ENCODE results near the gene ADCK1. TPM values are rescaled to one million over a fixed set of nuclear protein-coding genes. Genes with fewer than 3 reads are reported as not detected.

ADCK1 gene
- total and polyA plus RNA-seq, 2 experiments from 2014 or later = 4.7 to 6.6 TPM

- Histone ChIP-seq H3K9ac (no peak overlapping the region), H3K9me2 (ENCODE audit: insufficient read depth) (no peaks in the 10 kb centered on the region), H2AFZ (peak overlapping the region; percentile 50), H3K4me1 (ENCODE audit: insufficient read depth) (no peaks in the 10 kb centered on the region), H3F3A (ENCODE audit: insufficient read depth) (no peaks in the 10 kb centered on the region), H3K36me3 (ENCODE audit: low read depth) (no peaks in the 10 kb centered on the region), H3K9me3 (ENCODE audit: low read depth) (no peaks in the 10 kb centered on the region), H3K4me2 (ENCODE audit: unreplicated experiment) (peak overlapping the region; percentile 58), H4K20me1 (ENCODE audit: insufficient read depth) (no peaks in the 10 kb centered on the region), H3K27ac (no peak overlapping the region), H3K27me3 (replicated peaks; ENCODE audit: insufficient read depth) (peaks cover 39% of the 10 kb centered on the region), H3K79me2 (ENCODE audit: insufficient read depth) (no peaks in the 10 kb centered on the region), H3K4me3 (peak overlapping the region; percentile 46)
- peak; percentile 36 for DNase-seq
- in situ Hi-C loops (cut with MboI) = no loop called here
- TF ChIP-seq EZH2phosphoT487 (IDR thresholded peaks at IDR 0.05; ENCODE audit: insufficient read depth, low read depth) (no peak), EZH2 (IDR thresholded peaks at IDR 0.05; ENCODE audit: insufficient read depth, poor library complexity, severe bottlenecking) (no peak)
- WGBS, 2 experiments (ENCODE audit: low coverage in 1 of 2, low lambda C conversion rate in 2 of 2, missing lambda C conversion rate in 2 of 2) = 4 to 5% methylated on average over 32 to 35 of the region's 35 CpGs
These were observed 166.1 kb downstream of the ADCK1 start for GRCh38 chr14:77965919-77966435.

- no peaks in the 10 kb centered on the region for H3K9me2 ChIP-seq (ENCODE audit: insufficient read depth)
- H3F3A ChIP-seq (ENCODE audit: insufficient read depth) = no peaks in the 10 kb centered on the region
- peaks cover 38% of the 10 kb centered on the region for H3K27me3 ChIP-seq (replicated peaks; ENCODE audit: insufficient read depth)
- no peak overlapping the region for H3K4me2 ChIP-seq (ENCODE audit: unreplicated experiment)
- H3K9me3 ChIP-seq (ENCODE audit: low read depth) = no peaks in the 10 kb centered on the region
- H4K20me1 ChIP-seq (ENCODE audit: insufficient read depth) = no peaks in the 10 kb centered on the region
- H3K9ac ChIP-seq = no peak overlapping the region
- H3K79me2 ChIP-seq (ENCODE audit: insufficient read depth) = no peaks in the 10 kb centered on the region
- H2AFZ ChIP-seq = no peak overlapping the region
- no peaks in the 10 kb centered on the region for H3K36me3 ChIP-seq (ENCODE audit: low read depth)
- H3K27ac ChIP-seq = no peak overlapping the region
- no peaks in the 10 kb centered on the region for H3K4me1 ChIP-seq (ENCODE audit: insufficient read depth)
- TF ChIP-seq EZH2 (IDR thresholded peaks at IDR 0.05; ENCODE audit: insufficient read depth, poor library complexity, severe bottlenecking) (no peak), EZH2phosphoT487 (IDR thresholded peaks at IDR 0.05; ENCODE audit: insufficient read depth, low read depth) (no peak)
- 26 to 50% methylated on average over 1 of the region's 1 CpG for WGBS, 2 experiments (ENCODE audit: low coverage in 1 of 2, low lambda C conversion rate in 2 of 2, missing lambda C conversion rate in 2 of 2)
- in situ Hi-C loops (cut with MboI) = no loop called here
- no peak overlapping the region for H3K4me3 ChIP-seq
- DNase-seq = no peak
These were observed 167.2 kb downstream of the ADCK1 start for GRCh38 chr14:77967110-77967509.

- no peaks in the 10 kb centered on the region for H4K20me1 ChIP-seq (ENCODE audit: insufficient read depth)
- no peak overlapping the region for H3K4me2 ChIP-seq (ENCODE audit: unreplicated experiment)
- H3K9ac ChIP-seq = no peak overlapping the region
- H3K79me2 ChIP-seq (ENCODE audit: insufficient read depth) = no peaks in the 10 kb centered on the region
- no peak overlapping the region for H2AFZ ChIP-seq
- H3K9me3 ChIP-seq (ENCODE audit: low read depth) = no peaks in the 10 kb centered on the region
- H3F3A ChIP-seq (ENCODE audit: insufficient read depth) = no peaks in the 10 kb centered on the region
- 38 to 51% methylated on average over 3 of the region's 3 CpGs for WGBS, 2 experiments (ENCODE audit: low coverage in 1 of 2, low lambda C conversion rate in 2 of 2, missing lambda C conversion rate in 2 of 2)
- no peaks in the 10 kb centered on the region for H3K9me2 ChIP-seq (ENCODE audit: insufficient read depth)
- H3K27me3 ChIP-seq (replicated peaks; ENCODE audit: insufficient read depth) = peaks cover 24% of the 10 kb centered on the region
- no peaks in the 10 kb centered on the region for H3K4me1 ChIP-seq (ENCODE audit: insufficient read depth)
- H3K4me3 ChIP-seq = no peak overlapping the region
- in situ Hi-C loops (cut with MboI) = no loop called here
- no peak overlapping the region for H3K27ac ChIP-seq
- TF ChIP-seq EZH2phosphoT487 (IDR thresholded peaks at IDR 0.05; ENCODE audit: insufficient read depth, low read depth) = no peak
- no peak for TF ChIP-seq EZH2 (IDR thresholded peaks at IDR 0.05; ENCODE audit: insufficient read depth, poor library complexity, severe bottlenecking)
- no peak for DNase-seq
- no peaks in the 10 kb centered on the region for H3K36me3 ChIP-seq (ENCODE audit: low read depth)
These were observed 170.7 kb downstream of the ADCK1 start for GRCh38 chr14:77970646-77971045.

GRCh38 chr14:77973246-77973645 lies 173.3 kb downstream of the ADCK1 start:
- no peak overlapping the region for H3K27ac ChIP-seq
- WGBS, 2 experiments (ENCODE audit: low coverage in 1 of 2, low lambda C conversion rate in 2 of 2, missing lambda C conversion rate in 2 of 2) = 44 to 52% methylated on average over 5 of the region's 5 CpGs

More at GRCh38 chr14:77973246-77973645, 173.3 kb downstream of the ADCK1 start:
- Histone ChIP-seq H3K79me2 (ENCODE audit: insufficient read depth) (no peaks in the 10 kb centered on the region), H3K27me3 (replicated peaks; ENCODE audit: insufficient read depth) (peaks cover 8% of the 10 kb centered on the region; the same call in 1 of the 2 replicates), H3K4me3 (no peak overlapping the region), H2AFZ (no peak overlapping the region), H3K9me3 (ENCODE audit: low read depth) (no peaks in the 10 kb centered on the region), H3K4me1 (ENCODE audit: insufficient read depth) (no peaks in the 10 kb centered on the region), H3K9me2 (ENCODE audit: insufficient read depth) (no peaks in the 10 kb centered on the region), H3K9ac (no peak overlapping the region), H3F3A (ENCODE audit: insufficient read depth) (no peaks in the 10 kb centered on the region), H3K36me3 (ENCODE audit: low read depth) (no peaks in the 10 kb centered on the region), H4K20me1 (ENCODE audit: insufficient read depth) (no peaks in the 10 kb centered on the region), H3K4me2 (ENCODE audit: unreplicated experiment) (no peak overlapping the region)
- in situ Hi-C loops (cut with MboI) = no loop called here
- DNase-seq = no peak
- no peak for TF ChIP-seq EZH2phosphoT487 (IDR thresholded peaks at IDR 0.05; ENCODE audit: insufficient read depth, low read depth)
- no peak for TF ChIP-seq EZH2 (IDR thresholded peaks at IDR 0.05; ENCODE audit: insufficient read depth, poor library complexity, severe bottlenecking)

Data from GM23248 (cell line).